Bronchial epithelial cell (primary cell): Measurements from ENCODE around the gene STAB1. TPM values are rescaled to one million over a fixed set of nuclear protein-coding genes. Genes with fewer than 3 reads are reported as not detected.

Experiments used
- DNase-seq: peaks from one replicate; pipeline ENCODE4 v3.0.0-alpha.2; 2010; ENCODE audit warnings: low read depth
- FAIRE-seq: peaks from 2 replicates; lab custom pipeline; 2011; peaks lifted over from hg19 to GRCh38; lab: Jason Lieb, UNC
- H3K27me3 ChIP-seq: 2 replicates; pipeline ENCODE4 v1.5.1; 2011; ENCODE audit warnings: low read length; ENCODE audit not compliant: control insufficient read depth, insufficient read depth
- H3K36me3 ChIP-seq: 2 replicates; pipeline ENCODE4 v1.5.1; 2011; ENCODE audit warnings: low read length; ENCODE audit not compliant: control insufficient read depth, insufficient read depth
- H3K4me3 ChIP-seq: 2 replicates; pipeline ENCODE4 v1.5.1; 2011; ENCODE audit warnings: mild to moderate bottlenecking, low read depth, low read length, control low read depth
- total RNA-seq: library from RNA; depleted of rRNA; stranded (reverse); fragments of >200 nt; gene quantifications from 2 replicates; pipeline ENCODE4 v1.2.1, GENCODE V29; 2014
- TF ChIP-seq, protein P1 (sequence below): IDR thresholded peaks from 2 replicates; pipeline ENCODE4 v1.5.1; 2011; ENCODE audit warnings: mild to moderate bottlenecking, moderate library complexity, low read length, control low read depth, inconsistent platforms; ENCODE audit not compliant: insufficient read depth, severe bottlenecking

The STAB1 gene
- total RNA-seq, 1 donor from 2014 or later, result under 0.01 TPM

DNA sequence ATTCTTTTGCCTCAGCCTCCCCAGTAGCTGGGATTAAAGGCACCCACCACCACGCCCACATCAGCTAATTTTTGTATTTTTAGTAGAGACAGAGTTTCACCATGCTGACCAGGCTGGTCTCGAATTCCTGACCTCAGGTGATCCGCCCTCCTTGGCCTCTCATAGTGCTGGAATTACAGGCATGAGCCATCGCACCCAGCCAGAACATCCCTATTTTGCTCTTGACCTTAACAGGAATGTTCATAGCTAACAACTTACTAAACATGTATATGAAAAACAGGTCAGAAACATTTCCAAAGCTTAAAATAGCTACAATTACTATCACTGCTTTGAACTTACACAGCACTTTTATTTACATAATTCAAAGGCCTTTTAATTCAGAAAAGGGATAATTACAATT is 74.9 kb downstream of the STAB1 start:
- H3K36me3 ChIP-seq, result peaks cover 4% of the 10 kb centered on the region
- H3K27me3 ChIP-seq, result no peaks in the 10 kb centered on the region
- TF ChIP-seq, protein P1, sequence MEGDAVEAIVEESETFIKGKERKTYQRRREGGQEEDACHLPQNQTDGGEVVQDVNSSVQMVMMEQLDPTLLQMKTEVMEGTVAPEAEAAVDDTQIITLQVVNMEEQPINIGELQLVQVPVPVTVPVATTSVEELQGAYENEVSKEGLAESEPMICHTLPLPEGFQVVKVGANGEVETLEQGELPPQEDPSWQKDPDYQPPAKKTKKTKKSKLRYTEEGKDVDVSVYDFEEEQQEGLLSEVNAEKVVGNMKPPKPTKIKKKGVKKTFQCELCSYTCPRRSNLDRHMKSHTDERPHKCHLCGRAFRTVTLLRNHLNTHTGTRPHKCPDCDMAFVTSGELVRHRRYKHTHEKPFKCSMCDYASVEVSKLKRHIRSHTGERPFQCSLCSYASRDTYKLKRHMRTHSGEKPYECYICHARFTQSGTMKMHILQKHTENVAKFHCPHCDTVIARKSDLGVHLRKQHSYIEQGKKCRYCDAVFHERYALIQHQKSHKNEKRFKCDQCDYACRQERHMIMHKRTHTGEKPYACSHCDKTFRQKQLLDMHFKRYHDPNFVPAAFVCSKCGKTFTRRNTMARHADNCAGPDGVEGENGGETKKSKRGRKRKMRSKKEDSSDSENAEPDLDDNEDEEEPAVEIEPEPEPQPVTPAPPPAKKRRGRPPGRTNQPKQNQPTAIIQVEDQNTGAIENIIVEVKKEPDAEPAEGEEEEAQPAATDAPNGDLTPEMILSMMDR, result no peak
- DNase-seq, result peak; percentile 3
- H3K4me3 ChIP-seq, result no peak overlapping the region
- no peak for FAIRE-seq

- no peak for DNase-seq
- H3K4me3 ChIP-seq, result no peak overlapping the region
- H3K36me3 ChIP-seq, result peaks cover 4% of the 10 kb centered on the region
- H3K27me3 ChIP-seq, result no peaks in the 10 kb centered on the region
- no peak for FAIRE-seq
- TF ChIP-seq, protein P1, result no peak
These were observed 77.1 kb downstream of the STAB1 start for GRCh38 chr3:52572221-52572620.

Other genes starting within 250 kb of the STAB1 start
- 2.0 and 2.6 TPM in 2 replicates for gene PPM1M, start 249.6 kb upstream of the STAB1 start, total RNA-seq
- gene WDR82, start 216.7 kb upstream of the STAB1 start, total RNA-seq, result 61.3 and 67.7 TPM in 2 replicates
- gene GLYCTK, start 207.5 kb upstream of the STAB1 start, total RNA-seq, result 9.2 and 10.8 TPM in 2 replicates
- gene DNAH1, start 179.0 kb upstream of the STAB1 start, total RNA-seq, result 0.79 and 1.2 TPM in 2 replicates
- gene BAP1, start 85.3 kb upstream of the STAB1 start, total RNA-seq, result 54.2 and 70.0 TPM in 2 replicates
- 5.3 and 9.0 TPM in 2 replicates for gene PHF7, start 84.7 kb upstream of the STAB1 start, total RNA-seq
- gene SEMA3G, start 50.2 kb upstream of the STAB1 start, total RNA-seq, result under 0.01 and 0.13 TPM in 2 replicates
- 0.26 and 1.2 TPM in 2 replicates for gene TNNC1, start 41.3 kb upstream of the STAB1 start, total RNA-seq
- gene NISCH, start 39.7 kb upstream of the STAB1 start, total RNA-seq, result 30.5 and 42.9 TPM in 2 replicates
- 29.7 and 35.5 TPM in 2 replicates for gene NT5DC2, start 38.5 kb downstream of the STAB1 start, total RNA-seq
- 0.79 and 5.6 TPM in 2 replicates for gene UQCC5, start 41.3 kb downstream of the STAB1 start, total RNA-seq
- gene PBRM1, start 190.6 kb downstream of the STAB1 start, total RNA-seq, result 72.5 and 95.6 TPM in 2 replicates
- gene GNL3, start 190.7 kb downstream of the STAB1 start, total RNA-seq, result 167 and 232 TPM in 2 replicates
- gene GLT8D1, start 210.5 kb downstream of the STAB1 start, total RNA-seq, result 49.8 and 54.3 TPM in 2 replicates
- 51.1 and 57.9 TPM in 2 replicates for gene SPCS1, start 210.8 kb downstream of the STAB1 start, total RNA-seq